Measurements from ENCODE around the gene EYA2. TPM values are rescaled to one million over a fixed set of nuclear protein-coding genes. Genes with fewer than 3 reads are reported as not detected.
"Not testable (repeated sequence)": the region's sequence is repeated elsewhere in the genome, so short reads cannot be mapped to it uniquely, and the experiment has no call there.

Gene EYA2
- total RNA-seq, 4 donors from 2014 or later = 8.9 to 18.0 (median 9.5) TPM

GRCh38 chr20:46960536-46960935 is 65.9 kb downstream of the EYA2 start:
- ATAC-seq (ENCODE audit: low FRiP score) = no peak
- no peak for TF ChIP-seq CTCF (IDR thresholded peaks at IDR 0.05)
- DNase-seq (ENCODE audit: low spot score) = no peak

GRCh38 chr20:46961968-46962367 is 67.3 kb downstream of the EYA2 start:
- ATAC-seq (ENCODE audit: low FRiP score); DNase-seq (ENCODE audit: low spot score): not testable (repeated sequence)

- no peak for ATAC-seq (ENCODE audit: low FRiP score)
Measured at GRCh38 chr20:46962452-46963195, 68.0 kb downstream of the EYA2 start.

GRCh38 chr20:46963196-46963529 is 68.5 kb downstream of the EYA2 start:
- DNase-seq (ENCODE audit: low spot score) (no peak), ATAC-seq (ENCODE audit: low FRiP score) (no peak)
- TF ChIP-seq CTCF (IDR thresholded peaks at IDR 0.05) = no peak

More at GRCh38 chr20:46962452-46963195, 68.0 kb downstream of the EYA2 start:
- no peak for TF ChIP-seq CTCF (IDR thresholded peaks at IDR 0.05)
- DNase-seq (ENCODE audit: low spot score) = no peak

- no peak for TF ChIP-seq CTCF (IDR thresholded peaks at IDR 0.05)
- ATAC-seq (ENCODE audit: low FRiP score) (no peak), DNase-seq (ENCODE audit: low spot score) (no peak)
Measured at GRCh38 chr20:46963758-46964617, 69.3 kb downstream of the EYA2 start.

GRCh38 chr20:46964618-46965455 is 70.2 kb downstream of the EYA2 start:
- TF ChIP-seq CTCF (IDR thresholded peaks at IDR 0.05) = no peak
- DNase-seq (ENCODE audit: low spot score) = no peak
- no peak for ATAC-seq (ENCODE audit: low FRiP score)

- no peak for DNase-seq (ENCODE audit: low spot score)
- no peak for ATAC-seq (ENCODE audit: low FRiP score)
- TF ChIP-seq CTCF (IDR thresholded peaks at IDR 0.05) = no peak
Measured at GRCh38 chr20:46965477-46965876, 70.8 kb downstream of the EYA2 start.
